NCI-H2171 (cell line): ENCODE measurements around the gene LRRC61.
A peak's percentile ranks its signal among the peaks of the same experiment; 100 is the strongest.
"Not testable (repeated sequence)": the region's sequence is repeated elsewhere in the genome, so short reads cannot be mapped to it uniquely, and the experiment has no call there.

Experiments used
- DNase-seq: peaks from one replicate; lab custom pipeline; 2025; lab: John Stamatoyannopoulos, UW

LRRC61 gene, protein sequence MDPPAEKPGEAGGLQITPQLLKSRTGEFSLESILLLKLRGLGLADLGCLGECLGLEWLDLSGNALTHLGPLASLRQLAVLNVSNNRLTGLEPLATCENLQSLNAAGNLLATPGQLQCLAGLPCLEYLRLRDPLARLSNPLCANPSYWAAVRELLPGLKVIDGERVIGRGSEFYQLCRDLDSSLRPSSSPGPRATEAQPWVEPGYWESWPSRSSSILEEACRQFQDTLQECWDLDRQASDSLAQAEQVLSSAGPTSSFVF

DNA sequence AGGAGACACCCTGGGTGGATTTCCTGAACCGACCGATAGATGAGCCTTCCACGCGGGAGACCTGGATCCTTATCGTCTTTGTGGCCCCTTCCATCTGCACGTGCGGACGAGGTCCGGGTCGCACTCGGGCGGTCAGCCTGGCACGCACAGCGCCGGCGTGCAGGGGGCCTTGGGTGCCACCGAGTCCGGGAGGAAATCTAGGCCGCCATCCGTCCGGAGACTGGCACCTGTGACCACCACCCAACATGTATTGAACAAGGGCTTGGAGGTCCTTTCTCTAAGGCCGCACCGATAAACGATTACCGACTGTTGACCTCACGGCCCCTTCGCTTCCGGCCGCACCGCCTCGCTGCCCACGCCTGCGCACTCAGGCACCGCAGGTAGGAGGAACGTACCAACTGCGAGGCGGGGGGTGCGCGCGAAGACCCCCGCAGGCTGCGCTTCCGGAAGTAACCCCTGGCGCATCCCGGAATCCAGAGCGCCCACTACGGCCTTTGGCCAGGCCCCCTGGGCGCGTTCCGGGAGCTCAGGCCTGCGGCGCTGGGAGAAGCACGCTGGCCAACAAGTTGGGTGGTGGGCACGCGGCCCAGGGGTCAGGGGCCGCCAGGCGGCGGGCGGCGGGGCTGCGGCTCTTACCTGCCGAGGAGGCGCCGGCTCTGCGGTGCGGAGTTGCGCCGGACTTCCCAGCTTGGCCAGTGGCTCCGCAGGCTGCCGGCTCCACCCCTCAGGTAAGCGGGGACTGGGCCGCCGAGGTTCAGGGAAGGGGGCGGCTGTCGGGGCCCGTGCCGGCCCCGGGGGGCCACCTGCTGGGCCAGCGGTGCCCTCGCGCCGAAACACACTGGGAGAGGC lies at the start of gene LRRC61, which contains the start of gene ACTR3C:
Gene LRRC61, plus strand, starts transcription at position 523 of the 849 bp plus-strand sequence. CDS start 13,507 bp downstream, outside the sequence.
Gene ACTR3C, minus strand, starts transcription at position 713 of the 849 bp plus-strand sequence. CDS start 28,249 bp downstream, outside the sequence.
- peak; percentile 73 for DNase-seq

DNA sequence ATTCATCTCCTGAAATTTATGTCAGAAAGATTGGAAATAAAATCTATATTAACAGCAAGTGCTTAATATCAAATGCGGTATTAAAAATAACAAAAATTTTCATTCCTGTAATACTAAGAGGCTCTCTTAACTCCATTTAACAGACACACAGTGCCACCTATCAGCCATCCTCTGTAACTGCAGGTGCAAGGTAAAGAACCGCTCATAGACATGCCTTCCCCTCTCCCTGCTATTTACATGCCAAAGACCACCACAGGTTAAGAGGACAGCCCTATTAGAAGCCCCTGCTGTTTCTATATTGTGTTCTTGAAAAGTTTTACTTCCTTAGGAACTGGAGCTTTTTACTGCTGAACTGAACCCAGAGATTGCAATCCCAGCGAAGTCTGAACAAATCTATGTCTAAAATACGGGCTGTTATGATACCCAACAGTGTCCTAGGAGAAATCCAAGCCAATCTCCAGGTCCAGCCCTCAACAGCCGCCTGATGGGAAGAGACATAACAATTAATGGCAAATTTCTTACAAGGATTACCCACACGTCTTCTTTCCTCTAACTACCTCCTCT lies 46.9 kb upstream of the LRRC61 start:
- not testable (repeated sequence) for DNase-seq

DNA sequence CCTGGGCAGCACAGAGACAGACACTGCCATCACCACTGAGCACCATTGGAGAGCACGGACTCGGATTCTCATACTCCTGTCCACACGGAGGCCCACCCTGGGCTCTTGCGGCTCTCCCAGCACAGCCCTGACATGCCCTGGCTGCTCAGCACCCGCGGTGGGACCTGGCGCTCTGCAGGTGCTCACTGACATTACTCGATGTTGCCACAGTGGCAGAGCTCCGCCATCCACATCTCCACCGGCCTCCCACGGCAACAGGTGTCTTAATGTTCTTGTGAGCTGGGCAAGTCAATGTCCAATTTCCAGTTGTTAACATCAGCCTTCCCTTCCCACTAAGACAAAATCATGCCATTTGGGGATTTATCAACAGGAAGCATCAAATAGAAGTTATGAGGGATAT lies 44.8 kb upstream of the LRRC61 start:
- not testable (repeated sequence) for DNase-seq

DNA sequence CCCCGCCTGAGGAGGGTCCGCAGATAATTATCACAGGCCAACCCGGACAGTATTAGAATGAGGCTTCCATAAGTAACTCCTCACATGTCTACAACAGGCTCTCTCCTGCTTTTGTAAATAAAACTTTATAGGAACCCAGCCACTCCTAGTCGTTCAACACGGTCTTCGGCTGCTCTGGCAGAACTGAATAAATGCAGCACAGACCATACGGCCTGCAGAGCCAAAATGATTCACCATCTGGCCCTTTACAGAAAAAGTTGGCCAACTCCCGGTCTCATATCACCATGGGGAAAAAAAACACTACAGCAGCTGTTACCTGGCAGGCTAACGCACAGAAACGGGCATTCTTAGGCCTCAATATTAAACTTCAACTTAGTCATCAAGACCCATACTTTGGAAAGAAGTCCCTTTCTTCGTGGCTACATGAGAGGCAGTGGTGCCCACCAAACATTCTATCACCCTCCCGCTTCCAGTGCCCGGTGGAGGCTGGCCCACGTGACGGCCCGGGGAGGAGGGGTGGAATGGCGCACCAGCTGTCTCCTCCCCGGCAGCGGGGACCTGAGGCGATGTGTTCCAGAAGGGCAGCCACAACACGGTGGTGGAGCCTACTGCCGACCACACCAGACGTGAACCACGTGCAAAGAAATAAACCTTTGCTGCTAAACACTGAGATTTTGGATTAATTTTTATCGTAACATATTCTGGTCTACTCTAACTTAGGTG lies 41.3 kb upstream of the LRRC61 start:
- DNase-seq, result not testable (repeated sequence)

DNA sequence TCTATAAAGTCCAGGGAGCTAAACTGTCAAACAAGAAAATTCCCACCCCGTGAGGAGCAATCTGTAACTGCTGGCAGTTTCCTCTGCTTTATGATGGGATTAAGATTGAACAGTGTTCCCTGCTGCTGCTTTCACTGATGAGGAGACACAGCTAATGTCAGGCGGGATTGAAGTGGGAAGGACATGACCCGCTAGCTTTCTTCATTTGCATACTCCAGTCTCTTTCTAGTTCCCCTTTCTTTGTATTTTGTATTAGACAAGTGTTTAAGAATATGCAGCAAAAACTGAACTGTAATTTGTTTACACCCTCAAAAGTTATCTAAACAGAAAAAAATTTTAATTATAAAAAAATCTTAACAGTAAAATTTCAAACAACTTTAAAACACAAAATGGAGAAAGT lies 40.0 kb upstream of the LRRC61 start:
- not testable (repeated sequence) for DNase-seq

DNA sequence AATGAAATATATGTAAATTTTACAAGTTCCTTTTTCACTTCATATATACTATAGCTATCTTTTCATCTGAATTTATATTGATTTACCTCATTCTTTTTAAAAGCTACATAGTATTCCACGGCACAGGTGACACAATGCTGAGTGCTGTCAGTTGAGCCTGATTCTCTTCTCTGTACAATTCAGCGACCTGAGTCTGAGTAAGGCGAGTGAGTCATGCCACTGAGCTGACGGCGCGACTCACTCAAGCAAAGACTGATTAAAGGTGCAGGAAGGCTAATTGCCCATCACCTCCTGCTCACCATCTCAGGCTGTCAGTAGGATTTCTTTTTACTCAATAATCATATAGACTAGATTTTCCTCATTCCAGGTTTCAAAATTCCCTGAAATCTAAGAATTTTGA lies 39.5 kb upstream of the LRRC61 start:
- not testable (repeated sequence) for DNase-seq

DNA sequence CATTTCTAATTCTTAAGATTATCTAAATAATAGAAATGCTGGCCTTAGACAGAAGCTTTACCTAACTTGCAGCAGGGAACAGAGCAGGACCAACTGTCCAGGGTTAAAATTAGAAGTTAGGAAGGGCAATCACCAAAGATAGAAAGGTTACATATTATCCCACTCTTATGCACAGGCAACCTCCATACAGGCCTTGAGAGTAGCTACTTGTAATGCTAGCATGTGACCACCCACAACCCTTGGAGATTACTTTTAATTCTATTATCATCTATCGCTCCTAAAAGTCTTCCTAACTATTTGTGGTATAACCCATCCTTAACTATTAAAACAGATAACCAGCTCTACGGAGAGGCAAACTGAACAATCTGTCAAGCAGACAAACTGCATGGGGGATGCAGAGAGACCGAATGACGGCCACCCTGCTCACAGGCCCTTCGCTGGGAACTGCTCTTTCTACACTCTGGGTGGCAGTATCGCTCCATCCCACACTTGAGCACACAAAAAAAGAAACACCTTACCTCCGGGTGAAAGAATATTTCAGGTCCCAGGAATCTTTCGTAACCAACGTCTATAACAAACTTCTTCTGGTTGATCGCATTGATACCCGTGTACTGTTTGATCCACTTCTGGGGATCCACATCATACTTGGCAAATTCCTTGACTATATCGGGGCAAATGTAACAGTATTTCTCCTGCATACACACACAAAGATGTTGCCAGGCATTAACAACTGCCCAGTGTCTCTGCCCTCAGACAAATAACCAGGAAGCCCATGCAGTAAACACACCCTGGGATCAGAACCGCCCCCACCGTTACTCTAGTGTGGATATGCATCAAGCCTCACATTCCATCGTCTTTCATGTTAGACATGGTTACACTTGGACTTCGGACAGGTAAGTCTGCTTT lies 37.1 kb upstream of the LRRC61 start:
- DNase-seq, result peak; percentile 16

DNA sequence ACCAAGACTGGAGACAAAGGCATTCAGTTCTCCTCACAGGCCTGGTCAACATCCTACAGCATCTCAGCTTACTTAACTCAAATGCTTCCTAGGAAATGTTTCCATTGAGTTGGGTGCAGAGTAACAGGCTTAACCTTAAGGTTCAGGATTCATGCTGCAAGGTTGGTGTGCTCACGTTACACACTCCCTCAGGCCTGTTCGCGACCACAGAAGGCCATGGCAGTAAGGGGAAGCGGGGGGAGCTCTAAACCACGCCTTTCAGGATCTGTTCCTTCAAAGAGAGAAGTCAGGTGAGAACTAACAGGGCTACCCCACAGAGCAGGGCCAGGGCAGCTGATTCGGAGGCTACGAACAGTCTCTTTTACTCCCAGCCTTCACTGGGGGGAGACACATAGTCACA lies 35.3 kb upstream of the LRRC61 start:
- not testable (repeated sequence) for DNase-seq

DNA sequence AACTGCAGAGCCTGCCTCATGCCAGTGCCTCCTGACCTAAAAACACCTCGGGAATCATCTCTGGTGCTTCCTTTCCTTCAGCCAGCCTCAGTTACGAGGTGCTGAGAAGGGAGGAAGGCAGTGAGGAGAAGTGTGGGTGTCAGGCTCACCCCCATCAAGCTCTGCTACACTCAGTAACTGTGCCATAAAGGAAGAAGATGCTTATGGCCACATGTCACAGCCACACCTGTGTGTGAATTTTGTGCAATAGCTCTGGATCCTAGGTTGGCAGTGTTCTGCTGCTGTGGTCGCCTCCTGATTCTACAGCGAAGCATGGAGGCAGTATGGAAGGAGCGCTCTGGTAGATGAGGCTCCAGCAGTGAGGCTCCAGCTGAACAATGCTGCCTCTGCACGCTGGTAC lies 34.3 kb upstream of the LRRC61 start:
- DNase-seq, result not testable (repeated sequence)

DNA sequence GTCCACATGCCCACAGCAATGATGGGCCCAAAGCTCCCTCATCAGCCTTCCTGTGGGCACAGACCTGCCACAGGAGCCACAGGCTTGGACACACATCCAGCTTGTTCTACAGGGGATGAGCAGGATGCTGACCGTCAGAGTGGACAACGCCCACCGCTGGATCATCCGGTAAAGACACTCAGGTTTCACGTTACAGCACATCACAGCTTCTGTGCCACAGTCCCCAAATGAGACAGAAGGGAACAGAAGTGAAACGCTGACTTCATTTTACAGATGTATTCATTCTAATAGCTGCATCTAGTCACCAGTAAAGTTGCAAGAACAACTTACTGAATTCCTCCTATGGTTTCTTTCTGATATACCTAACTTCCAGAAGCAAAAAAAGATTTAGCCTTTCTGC lies 32.8 kb upstream of the LRRC61 start:
- not testable (repeated sequence) for DNase-seq

DNA sequence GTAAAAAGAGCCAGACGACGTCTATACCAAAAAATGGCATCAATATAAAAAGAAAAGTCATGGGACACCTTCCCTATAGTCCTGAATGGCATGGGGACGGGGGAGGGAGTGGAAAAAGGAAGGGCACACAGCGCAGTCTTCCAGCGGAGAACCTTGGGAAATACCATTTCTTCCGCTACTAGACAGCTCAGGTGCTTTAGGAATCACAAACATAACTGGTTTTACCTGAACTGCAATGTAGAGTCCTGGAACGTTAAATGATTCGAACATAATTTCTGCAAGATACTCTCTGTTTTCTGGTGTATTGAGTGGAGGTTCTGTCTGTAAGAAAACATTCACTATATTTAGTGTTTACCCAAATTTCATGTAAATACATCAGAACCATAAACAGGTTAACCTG lies 28.1 kb upstream of the LRRC61 start:
- DNase-seq, result not testable (repeated sequence)

DNA sequence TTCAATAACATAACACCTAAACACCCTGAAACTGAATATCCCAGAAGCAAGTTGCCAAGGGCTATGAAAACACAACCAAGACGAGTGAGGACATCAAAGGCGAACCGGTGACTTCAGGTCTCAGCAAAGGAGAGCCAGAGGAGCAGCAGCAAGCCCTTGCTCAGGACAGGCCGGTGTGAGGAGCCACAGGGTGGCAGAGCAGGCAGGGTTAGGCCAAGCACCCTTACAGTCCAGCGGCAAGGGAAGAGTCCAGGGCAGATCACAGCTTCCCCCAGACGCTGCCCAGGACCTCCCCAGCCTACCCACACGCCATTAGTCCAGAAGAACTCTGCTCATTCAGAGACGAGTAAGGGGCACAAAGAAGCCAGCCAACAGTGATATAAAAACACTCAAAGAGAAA lies 27.5 kb upstream of the LRRC61 start:
- not testable (repeated sequence) for DNase-seq

DNA sequence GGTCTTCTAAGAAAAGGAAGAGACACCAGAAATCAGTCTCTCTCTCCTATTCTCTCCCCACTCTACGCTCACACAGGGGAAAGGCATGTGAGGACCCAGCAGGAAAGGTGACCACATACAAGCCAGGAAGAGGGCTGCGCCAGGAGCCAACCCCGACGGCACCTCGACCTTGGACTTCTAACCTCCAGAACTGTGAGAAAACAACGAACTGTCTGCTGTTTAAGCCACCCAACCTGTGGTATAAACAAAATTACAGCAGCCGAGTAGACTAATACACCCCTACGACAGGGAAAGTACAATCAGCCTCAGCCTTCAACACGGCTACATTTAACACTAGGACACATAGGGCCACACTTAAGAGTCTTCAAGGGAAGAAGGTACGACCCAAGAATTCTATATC lies 26.4 kb upstream of the LRRC61 start:
- not testable (repeated sequence) for DNase-seq

DNA sequence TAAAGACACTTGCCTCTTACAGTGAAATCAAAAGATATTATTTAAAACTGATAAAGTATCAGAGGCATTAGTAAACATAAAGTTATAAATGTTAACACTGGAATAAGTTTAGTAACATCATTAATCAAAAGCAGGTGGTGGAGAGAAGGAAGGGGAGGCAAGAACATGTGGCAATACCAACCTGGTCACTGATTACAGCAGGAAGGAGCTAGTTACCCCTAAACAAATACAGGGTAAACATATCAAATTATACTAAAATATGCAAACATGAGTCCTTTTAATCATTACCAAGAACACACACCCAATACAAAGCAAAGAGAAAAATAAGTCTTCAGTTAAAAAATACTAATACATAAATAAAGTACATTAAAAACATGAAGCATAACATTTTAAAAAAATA lies 25.2 kb upstream of the LRRC61 start:
- DNase-seq, result not testable (repeated sequence)

DNA sequence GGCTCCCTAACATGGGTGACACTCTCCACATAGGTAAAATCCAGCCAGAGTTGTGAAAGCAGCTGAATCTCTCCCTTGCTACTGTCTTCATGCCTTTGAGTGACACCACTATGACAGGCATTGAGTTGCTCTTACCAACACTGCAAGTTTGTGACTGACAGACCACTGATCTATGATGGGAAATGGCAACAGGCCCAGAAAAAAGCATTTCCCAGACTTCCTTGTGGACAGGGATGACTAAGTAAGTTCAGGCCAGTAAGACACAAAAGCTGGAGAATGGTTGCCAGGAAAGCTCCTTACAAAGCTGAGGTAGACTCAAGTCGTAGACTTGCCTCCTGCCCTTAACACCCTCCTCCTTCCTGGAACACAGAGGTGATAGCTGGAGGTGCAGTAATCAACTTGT lies 20.2 kb upstream of the LRRC61 start:
- DNase-seq, result not testable (repeated sequence)

DNA sequence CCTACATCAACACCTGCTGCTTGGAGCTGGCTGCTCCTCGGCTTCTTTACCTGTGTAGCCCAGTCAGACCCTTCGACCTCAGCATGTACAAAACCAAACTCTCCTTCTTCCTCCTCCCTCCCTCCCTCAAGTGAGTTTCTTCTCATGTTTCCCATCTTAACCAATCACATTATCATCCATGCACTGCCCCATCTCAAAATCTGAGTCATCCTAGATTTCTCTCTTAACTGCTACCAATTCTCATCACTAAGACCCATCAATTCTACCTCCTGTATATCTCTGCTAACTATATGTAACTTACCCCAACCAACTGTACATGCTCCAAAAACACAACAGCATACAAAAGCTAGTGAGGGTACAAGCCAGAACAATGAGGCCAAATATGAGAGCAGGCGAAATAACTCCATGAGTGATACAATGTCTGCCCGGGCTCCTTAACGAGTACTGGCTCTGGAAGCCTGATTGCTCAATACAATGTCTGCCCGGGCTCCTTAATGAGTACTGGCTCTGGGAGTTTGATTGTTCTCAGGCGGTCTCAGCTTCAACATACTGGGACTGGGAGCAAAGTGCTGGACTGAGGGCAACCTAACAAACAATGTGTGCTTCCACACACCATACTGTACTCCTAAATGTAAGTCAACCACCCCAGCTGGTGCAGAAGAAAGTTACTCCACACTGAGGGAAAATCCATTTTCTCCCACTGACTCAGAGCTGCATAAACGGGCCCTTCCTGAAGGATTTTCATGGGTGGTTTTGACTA lies 18.5 kb upstream of the LRRC61 start:
- not testable (repeated sequence) for DNase-seq

DNA sequence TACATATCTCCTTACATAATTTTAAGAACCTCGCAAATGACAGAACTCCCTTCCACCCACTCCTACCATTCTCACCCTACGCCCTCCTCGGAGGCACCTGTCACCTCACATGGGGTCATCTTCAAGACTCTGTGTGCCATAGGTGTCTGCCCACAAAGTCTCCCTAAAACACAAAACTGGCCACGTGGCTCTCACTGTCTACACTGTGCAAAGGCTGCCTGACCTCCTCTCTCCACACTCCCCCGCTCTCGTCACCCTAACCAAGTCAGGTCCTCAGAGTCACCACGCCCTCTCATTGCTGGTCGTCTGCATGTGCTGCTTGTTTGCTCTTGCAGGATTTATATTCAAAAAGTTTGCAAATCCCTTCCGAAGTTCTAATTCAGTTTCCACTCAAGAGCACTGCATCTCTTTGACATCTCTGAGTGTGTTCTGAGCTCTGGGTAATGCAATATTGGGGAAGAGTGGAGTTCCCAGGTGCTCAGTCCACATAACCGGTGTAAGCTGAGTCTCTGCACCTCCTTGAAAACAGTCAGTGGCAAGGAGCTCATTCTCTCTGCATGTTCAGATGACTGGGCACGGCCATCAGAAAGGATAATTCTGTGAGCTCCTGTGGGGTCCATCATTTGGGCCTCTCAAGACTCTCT lies 17.8 kb upstream of the LRRC61 start:
- DNase-seq, result not testable (repeated sequence)

DNA sequence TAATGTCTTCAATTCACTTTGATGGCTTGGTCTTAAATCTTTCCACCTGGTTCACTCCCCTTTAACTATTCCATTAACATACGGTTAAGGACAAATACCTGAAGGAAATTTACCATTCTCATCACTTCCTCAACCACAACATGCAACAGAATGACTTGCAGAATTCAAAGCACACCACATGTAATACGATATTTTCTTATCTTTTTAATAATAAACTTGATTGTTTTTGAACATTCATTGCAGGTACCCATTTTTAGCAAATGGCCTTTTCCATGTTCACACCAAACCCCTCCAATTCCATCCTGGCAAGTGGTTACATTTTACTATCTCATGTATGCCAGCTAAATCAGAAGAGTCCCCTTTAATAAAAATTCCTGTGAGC lies 17.3 kb upstream of the LRRC61 start:
- not testable (repeated sequence) for DNase-seq

DNA sequence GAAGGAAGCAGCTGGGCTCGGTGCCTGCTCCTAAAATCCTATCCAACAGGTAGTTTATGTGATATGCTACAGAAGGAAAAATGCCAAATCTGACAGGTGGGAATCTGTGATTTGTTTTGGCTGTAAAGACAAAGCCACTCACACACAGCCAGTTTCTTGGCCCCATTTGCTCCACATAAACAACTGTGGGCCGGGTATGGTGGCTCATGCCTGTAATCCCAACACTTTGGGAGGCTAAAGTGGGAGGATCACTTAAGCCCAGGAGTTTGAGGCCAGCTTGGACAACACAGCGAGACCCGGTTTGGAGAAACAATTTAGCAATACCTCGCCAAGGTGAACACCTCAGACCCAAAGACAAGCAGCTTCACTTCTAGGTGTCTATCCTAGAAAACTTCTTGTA lies 16.8 kb upstream of the LRRC61 start:
- DNase-seq, result not testable (repeated sequence)

DNA sequence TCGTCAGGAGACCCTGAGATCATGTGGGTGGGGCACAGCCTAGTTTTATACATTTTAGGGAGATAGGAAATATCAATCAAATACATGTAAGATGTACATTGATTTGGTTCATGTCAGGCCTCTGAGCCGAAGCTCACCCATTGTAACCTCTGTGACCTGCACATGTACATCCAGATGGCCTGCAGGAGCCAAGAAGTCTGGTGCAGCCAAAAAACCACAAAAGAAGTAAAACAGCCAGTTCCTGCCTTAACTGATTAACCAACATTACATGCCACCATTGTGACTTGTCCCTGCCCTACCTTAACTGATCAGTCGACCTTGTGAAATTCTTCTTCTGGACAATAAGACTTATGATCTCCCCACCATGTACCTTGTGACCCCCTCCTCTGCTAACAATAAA lies 16.0 kb upstream of the LRRC61 start:
- DNase-seq, result no peak
